Measurements from ENCODE around the gene PACRG. TPM values are rescaled to one million over a fixed set of nuclear protein-coding genes. Genes with fewer than 3 reads are reported as not detected.

PACRG gene
- total and polyA plus RNA-seq, 2 of the 4 experiments (the other 2 are of a cell fraction), result not detected

DNA sequence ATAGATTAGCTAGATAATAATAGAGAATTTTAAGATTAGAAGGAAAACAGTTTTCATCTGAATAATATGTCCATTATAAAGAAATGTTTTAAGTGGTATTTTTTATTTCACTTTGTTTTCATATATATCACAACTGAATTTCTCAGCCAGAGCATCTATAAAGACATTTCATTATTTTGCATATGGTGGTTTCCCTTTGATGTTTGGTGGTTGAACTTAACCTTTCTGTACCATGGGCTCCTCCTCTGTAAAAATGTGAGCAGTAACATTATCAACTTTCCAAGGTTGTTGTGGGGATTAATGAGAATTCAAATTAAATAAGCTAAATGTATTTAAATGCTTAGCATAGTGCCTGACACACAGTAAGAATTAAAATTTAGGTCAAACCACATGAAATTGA is 567.0 kb downstream of the PACRG start:
- dilution Hi-C loops (cut with HindIII; ENCODE audit: low sequenced_read_pairs, unreplicated experiment), result no loop called here
- Histone ChIP-seq H4K20me1 (ENCODE audit: insufficient read depth, low read length) (no peaks in the 10 kb centered on the region), H2AK9ac (replicated peaks; ENCODE audit: low read depth, low read length, poor library complexity) (no peak overlapping the region), H3K36me3 (ENCODE audit: control insufficient read depth, insufficient read depth, low read length) (no peaks in the 10 kb centered on the region), H3K14ac (replicated peaks; ENCODE audit: low read depth, low read length) (no peak overlapping the region), H3K4ac (ENCODE audit: low read depth, low read length) (no peak overlapping the region), H3K23ac (ENCODE audit: low read depth, low read length) (no peak overlapping the region), H2AFZ (replicated peaks; ENCODE audit: low read length, poor library complexity) (no peak overlapping the region), H4K91ac (ENCODE audit: insufficient read depth, low read depth, low read length) (no peak overlapping the region), H2BK15ac (ENCODE audit: low read depth, low read length) (no peak overlapping the region), H3K4me2 (ENCODE audit: low read depth, low read length) (no peak overlapping the region), H3K9ac (ENCODE audit: low read depth, low read length) (no peak overlapping the region), H3K27me3 (ENCODE audit: control insufficient read depth, insufficient read depth, low read length) (no peaks in the 10 kb centered on the region), H4K8ac (ENCODE audit: low read depth in 2 of 2, low read length in 2 of 2) (no peak overlapping the region), H3K4me3 (ENCODE audit: insufficient read depth, low read depth, low read length) (no peak overlapping the region), H2AK5ac (ENCODE audit: low read depth, low read length) (no peak overlapping the region), H3K18ac (ENCODE audit: low read depth, low read length) (no peak overlapping the region), H2BK20ac (ENCODE audit: low read depth, low read length) (no peak overlapping the region), H3K56ac (ENCODE audit: extremely low read depth, insufficient read depth, low read length) (no peak overlapping the region), H2BK5ac (ENCODE audit: low read depth, low read length, poor library complexity, severe bottlenecking) (no peak overlapping the region), H3K27ac (ENCODE audit: insufficient read depth, low read length) (no peak overlapping the region), H3K9me1 (ENCODE audit: insufficient read depth, low read length) (no peaks in the 10 kb centered on the region), H3K4me1 (ENCODE audit: control insufficient read depth, insufficient read depth, low read length) (no peaks in the 10 kb centered on the region), H4K5ac (ENCODE audit: low read depth, low read length) (no peak overlapping the region), H2BK120ac (ENCODE audit: low read depth, low read length) (no peak overlapping the region), H3K79me1 (ENCODE audit: low read depth in 1 of 2, low read length in 2 of 2) (no peaks in the 10 kb centered on the region), H3K9me3 (ENCODE audit: control insufficient read depth, insufficient read depth, low read length) (peaks cover 6% of the 10 kb centered on the region)
- ATAC-seq (ENCODE audit: low read depth) (no peak), DNase-seq (no peak)
- in situ Hi-C loops (cut with MboI; ENCODE audit: low sequenced_read_pairs), result no loop called here
- TF ChIP-seq RCOR1 (IDR thresholded peaks at IDR 0.05; ENCODE audit: insufficient replicate concordance, low read length) (no peak), FOS (IDR thresholded peaks at IDR 0.05; ENCODE audit: low read depth, low read length) (no peak), NFE2L2 (IDR thresholded peaks at IDR 0.05; ENCODE audit: low read depth, low read length) (no peak), RFX5 (IDR thresholded peaks at IDR 0.05; ENCODE audit: low read depth, low read length) (no peak), MXI1 (IDR thresholded peaks at IDR 0.05; ENCODE audit: borderline replicate concordance, low read depth, low read length) (no peak), SMC3 (IDR thresholded peaks at IDR 0.05; ENCODE audit: low read depth, low read length) (no peak), CHD1 (IDR thresholded peaks at IDR 0.05; ENCODE audit: low read depth, low read length) (no peak), CEBPB (IDR thresholded peaks at IDR 0.05; ENCODE audit: low read depth, low read length) (no peak), RAD21 (IDR thresholded peaks at IDR 0.05; ENCODE audit: low read length) (no peak), POLR2A (IDR thresholded peaks at IDR 0.05; ENCODE audit: low read depth, low read length) (no peak), BHLHE40 (IDR thresholded peaks at IDR 0.05; ENCODE audit: low read depth, low read length) (no peak)
- TF ChIP-seq, protein P1, sequence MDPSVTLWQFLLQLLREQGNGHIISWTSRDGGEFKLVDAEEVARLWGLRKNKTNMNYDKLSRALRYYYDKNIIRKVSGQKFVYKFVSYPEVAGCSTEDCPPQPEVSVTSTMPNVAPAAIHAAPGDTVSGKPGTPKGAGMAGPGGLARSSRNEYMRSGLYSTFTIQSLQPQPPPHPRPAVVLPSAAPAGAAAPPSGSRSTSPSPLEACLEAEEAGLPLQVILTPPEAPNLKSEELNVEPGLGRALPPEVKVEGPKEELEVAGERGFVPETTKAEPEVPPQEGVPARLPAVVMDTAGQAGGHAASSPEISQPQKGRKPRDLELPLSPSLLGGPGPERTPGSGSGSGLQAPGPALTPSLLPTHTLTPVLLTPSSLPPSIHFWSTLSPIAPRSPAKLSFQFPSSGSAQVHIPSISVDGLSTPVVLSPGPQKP (IDR thresholded peaks at IDR 0.05; ENCODE audit: borderline replicate concordance, low read depth, low read length), result no peak
- TF ChIP-seq, protein P2, sequence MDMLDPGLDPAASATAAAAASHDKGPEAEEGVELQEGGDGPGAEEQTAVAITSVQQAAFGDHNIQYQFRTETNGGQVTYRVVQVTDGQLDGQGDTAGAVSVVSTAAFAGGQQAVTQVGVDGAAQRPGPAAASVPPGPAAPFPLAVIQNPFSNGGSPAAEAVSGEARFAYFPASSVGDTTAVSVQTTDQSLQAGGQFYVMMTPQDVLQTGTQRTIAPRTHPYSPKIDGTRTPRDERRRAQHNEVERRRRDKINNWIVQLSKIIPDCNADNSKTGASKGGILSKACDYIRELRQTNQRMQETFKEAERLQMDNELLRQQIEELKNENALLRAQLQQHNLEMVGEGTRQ (IDR thresholded peaks at IDR 0.05; ENCODE audit: low read depth, low read length), result no peak
- TF ChIP-seq, protein P3, sequence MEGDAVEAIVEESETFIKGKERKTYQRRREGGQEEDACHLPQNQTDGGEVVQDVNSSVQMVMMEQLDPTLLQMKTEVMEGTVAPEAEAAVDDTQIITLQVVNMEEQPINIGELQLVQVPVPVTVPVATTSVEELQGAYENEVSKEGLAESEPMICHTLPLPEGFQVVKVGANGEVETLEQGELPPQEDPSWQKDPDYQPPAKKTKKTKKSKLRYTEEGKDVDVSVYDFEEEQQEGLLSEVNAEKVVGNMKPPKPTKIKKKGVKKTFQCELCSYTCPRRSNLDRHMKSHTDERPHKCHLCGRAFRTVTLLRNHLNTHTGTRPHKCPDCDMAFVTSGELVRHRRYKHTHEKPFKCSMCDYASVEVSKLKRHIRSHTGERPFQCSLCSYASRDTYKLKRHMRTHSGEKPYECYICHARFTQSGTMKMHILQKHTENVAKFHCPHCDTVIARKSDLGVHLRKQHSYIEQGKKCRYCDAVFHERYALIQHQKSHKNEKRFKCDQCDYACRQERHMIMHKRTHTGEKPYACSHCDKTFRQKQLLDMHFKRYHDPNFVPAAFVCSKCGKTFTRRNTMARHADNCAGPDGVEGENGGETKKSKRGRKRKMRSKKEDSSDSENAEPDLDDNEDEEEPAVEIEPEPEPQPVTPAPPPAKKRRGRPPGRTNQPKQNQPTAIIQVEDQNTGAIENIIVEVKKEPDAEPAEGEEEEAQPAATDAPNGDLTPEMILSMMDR (conservative IDR thresholded peaks at IDR 0.05; ENCODE audit: low read depth, low read length), result no peak
- intact Hi-C loops (cut with micrococcal nuclease), result no loop called here
- ChIA-PET POLR2A (ENCODE audit: unreplicated experiment) (no interaction called here), CTCF (no interaction called here)
- no TSS peak for BruUV-seq (replicated peaks)
